HG03558 (cell line): Measurements from ENCODE around the gene STAT6.
"Not testable (repeated sequence)": the region's sequence is repeated elsewhere in the genome, so short reads cannot be mapped to it uniquely, and the experiment has no call there.

Source experiments
- ATAC-seq: cut with Tn5 transposase; IDR thresholded peaks from one replicate; pipeline ENCODE4 v1.9.1; 2021; ENCODE audit warnings: moderate number of reproducible peaks; ENCODE audit not compliant: unreplicated experiment; ENCODE audit errors: extremely low read depth

The STAT6 gene

DNA sequence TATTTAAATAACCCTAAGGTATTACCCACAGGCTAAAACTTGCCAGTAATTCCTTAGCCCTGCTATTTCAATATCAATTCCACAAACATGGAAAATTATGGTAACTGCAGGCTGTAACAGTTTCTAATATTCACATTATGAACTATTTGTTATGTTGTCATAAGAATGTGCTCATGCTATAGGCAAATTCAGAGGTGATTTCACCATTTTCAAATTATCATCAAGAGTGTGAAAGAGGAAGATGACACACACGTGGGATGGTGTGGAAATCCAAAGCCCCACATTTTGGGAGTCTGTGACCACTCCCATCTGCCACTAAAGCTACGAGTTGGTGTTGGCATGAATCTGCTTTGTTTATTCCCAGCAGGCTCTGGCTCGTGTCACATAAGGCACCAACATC is 55.3 kb downstream of the STAT6 start:
- no peak for ATAC-seq

- not testable (repeated sequence) for ATAC-seq
Measured at GRCh38 chr12:57053901-57054300, 57.3 kb downstream of the STAT6 start.

- not testable (repeated sequence) for ATAC-seq
Measured at GRCh38 chr12:57053146-57053545, 58.0 kb downstream of the STAT6 start.

DNA sequence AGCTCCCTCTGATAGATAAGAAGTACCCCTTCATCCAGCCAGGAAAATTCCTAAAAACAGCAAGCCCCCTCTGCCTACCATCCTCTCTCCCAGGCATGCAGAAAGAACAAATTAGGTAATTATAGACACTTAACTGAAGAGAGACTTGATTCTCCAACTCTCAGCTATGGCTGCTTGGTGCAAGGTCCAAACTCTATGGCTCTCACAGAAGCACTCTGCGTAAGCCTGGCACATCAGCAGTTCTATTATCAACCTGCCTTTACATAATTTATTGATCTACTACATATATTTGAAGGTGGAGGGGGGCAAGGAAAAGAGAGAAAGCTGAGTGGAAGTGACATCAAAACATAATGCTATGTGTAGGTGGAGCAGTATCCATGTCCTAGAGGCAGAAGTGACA is 60.2 kb downstream of the STAT6 start:
- no peak for ATAC-seq

DNA sequence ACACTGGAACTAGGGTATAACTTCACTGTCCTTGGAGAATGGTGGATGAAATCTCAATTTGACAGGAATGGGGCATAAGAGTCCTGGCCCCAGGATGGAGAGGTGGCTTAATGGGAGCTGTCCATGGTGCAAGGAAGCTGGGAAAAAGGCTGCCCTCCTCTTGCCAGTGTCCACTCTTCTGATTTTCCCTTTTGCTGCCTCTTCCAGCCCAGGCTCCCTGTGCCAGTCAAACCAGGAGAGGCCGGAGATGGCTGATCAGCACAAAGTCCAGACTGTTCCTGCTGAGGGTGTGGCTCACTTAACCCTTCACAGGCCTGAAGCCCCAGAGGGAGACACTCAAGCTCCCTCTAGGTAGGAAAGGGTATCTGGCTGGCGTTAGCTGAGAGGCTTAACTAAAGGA is 61.3 kb downstream of the STAT6 start, which contains the start of gene MYO1A:
TSS of gene MYO1A (minus strand) at position 240 of the 400 bp plus-strand sequence. CDS start 1,806 bp downstream, outside the sequence.
- ATAC-seq: no peak

DNA sequence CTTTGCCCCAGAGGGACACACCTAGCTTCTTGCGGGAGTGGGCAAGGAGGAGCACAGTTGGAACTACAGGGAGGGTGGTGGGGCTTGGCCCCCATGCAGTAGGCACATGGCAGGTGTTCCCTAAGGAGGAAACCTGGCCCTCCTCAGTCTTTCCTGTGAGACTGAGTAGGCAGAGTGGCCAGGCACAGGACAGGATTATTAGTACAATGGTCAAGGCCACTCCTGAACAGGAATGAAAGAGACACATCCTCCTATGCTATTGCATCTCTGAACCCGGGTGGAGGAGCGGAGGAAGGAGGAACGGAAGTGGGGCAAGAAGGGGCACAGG is 62.1 kb downstream of the STAT6 start:
- no peak for ATAC-seq

DNA sequence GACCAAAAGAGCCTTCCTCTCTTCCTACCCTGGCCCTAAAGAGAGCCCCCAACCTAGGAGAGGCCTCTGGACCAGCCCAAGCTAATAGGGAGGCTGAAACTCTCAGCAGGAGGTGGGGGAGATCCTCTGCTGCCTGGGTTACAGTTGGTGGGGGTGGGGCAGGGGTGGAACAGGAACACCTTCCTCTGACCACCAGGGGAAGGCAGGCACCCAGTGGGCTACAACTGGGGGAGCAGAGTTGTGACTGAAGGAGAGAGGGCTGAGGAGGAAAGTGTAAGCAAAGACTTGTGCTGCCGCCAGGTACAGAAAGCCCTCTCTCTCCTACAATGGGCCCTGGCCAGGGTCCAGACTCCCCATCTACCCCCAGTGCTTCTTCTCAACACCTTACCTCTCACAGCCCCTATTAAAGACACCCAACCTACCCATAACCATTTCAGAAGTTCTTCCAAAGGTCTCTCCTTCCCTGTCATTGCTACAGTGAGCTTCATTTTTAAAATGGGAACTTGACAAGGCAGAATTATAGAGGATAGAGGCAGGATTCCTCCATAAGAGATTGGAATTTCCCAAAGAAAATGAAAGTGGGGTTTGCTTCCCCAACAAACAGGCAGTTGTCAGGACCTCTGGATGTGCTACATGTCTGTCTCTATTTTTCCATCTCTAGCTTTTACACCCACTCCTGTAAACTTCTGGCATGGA is 62.6 kb downstream of the STAT6 start:
- no peak for ATAC-seq

GRCh38 chr12:57047981-57048380 is 63.2 kb downstream of the STAT6 start:
- no peak for ATAC-seq

DNA sequence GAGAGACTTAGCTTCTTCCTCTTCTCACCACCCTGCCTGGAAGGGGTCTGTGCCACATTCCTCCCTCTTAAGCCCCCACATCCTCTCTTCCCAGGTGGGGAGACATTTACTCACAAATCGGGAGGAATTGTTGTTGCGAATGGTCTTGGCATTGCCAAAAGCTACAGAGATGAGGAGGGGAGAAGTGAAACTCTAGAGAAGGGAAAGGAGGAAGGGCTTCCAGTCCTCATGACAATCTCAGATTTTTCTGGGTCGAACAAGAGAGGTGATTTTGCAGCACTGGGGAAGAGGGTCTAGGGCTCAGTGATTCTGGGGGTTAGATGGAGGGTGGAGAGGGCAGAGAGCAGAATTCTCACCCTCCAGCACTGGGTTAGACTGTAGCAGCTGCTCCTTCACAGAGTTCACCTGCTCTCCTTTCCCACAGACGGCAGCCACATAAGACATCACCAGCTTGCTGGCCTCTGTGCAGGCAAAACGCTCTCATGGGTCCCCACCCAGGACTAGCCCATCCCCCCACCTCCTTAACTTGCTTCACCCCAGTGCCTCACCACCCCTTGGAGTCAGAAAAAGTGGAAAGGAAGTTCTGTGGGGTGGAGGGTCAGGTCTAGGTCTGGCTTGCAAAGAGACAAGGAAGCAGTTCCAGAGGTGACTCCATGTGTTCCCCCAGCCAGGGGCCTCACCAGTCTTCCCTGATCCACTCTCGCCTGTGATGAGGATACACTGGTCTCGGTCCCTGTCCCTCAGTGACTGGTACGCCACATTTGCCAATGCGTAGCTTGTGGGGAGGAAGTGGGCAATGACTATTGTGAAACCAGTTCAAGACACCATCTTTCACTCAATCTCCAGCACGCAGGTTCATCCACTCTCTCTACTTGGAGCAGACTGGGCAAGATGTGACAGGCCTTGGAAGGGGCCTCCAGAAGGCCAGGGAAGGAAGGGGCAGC is 63.9 kb downstream of the STAT6 start:
- ATAC-seq: no peak

DNA sequence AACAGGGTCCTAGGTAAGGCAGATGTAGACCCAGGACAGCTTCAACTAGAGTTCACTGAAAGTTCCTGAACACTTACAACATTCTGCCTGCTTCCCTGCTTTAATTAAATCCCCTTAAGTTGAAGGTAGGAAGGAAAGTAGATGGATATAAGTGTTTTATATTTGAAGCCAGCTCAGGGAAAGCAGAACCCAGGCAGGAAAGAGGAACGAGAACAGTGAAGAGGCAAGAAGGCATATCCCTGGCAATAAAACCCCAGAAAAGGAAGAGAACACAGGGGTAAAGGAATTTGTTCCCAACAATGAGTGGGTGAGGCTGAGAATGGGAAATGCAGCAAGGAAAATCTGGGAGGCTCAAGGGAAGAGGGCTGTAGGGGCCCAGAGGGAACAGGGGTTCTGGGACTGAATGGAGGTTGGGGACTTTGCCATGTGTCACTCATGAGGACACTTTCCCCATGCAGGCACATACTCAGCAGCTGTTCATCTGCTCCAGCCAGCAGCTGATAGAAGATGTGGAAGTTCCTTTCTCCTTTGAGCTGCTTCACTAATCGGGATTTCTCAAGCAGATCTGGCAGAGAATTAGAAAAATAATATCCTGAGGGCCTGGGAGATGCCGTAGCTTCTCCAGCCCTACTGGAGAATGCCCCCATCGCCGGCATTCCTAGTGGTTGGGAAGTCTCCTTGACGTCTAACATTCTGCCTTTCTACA is 64.9 kb downstream of the STAT6 start:
- no peak for ATAC-seq
